PC-9 (cell line): ENCODE results near the gene PAPSS2.

Source experiments
- CTCF ChIP-seq: fragments of 200-600 bp; sonication (generic); conservative IDR thresholded peaks from 2 replicates; pipeline ENCODE4 v1.6.1; 2017; ENCODE audit warnings: mixed run types, antibody characterized with exemption, mild to moderate bottlenecking, moderate library complexity
- EZH2 ChIP-seq: fragments of 200-600 bp; sonication (generic); IDR thresholded peaks from 2 replicates; pipeline ENCODE4 v1.8.0; 2017; ENCODE audit warnings: antibody characterized with exemption, low read depth

DNA sequence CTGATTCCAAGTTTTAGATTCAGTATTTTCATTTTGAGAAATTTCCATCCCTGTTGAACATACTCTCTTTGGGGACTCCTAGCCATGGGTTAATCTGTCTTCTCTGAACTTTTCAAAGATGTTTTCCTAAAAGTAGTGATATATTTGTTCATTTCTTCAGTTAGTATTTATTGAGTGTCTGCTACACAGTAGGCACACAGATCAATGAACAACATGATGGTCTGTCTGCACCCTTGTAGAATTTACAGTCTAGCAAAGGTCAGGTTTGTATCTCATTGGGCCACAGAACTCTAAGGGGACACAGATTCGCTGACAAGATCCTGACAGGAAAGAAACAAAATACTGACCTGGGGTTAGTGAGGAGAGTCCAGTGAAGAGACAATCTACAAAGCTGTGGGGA, 42.2 kb upstream of the PAPSS2 start:
- TF ChIP-seq CTCF (no peak), EZH2 (no peak)
